H9 (cell line): ENCODE measurements around the gene PUM1. TPM values are rescaled to one million over a fixed set of nuclear protein-coding genes. Genes with fewer than 3 reads are reported as not detected.

Source experiments
- DNase-seq: peaks from one replicate; pipeline ENCODE4 v3.0.0-alpha.2; 2017
- H2AFZ ChIP-seq: one replicate; pipeline ENCODE4 v1.6.1; 2013; ENCODE audit warnings: mild to moderate bottlenecking, low read length, control low read depth, moderate library complexity
- H2AK5ac ChIP-seq: 2 replicates; pipeline ENCODE4 v1.6.1; 2013; ENCODE audit warnings: low read length, control low read depth, mixed read lengths; ENCODE audit not compliant: insufficient read length
- H2BK120ac ChIP-seq: one replicate; pipeline ENCODE4 v1.6.1; 2013; ENCODE audit warnings: low read depth, mild to moderate bottlenecking, low read length, control low read depth, inconsistent platforms; ENCODE audit not compliant: poor library complexity, severe bottlenecking
- H2BK12ac ChIP-seq: 2 replicates; pipeline ENCODE4 v1.6.1; 2013; ENCODE audit warnings: low read length, control low read depth, mixed read lengths, low read depth; ENCODE audit not compliant: insufficient read length
- H2BK15ac ChIP-seq: 2 replicates; pipeline ENCODE4 v1.6.1; 2013; ENCODE audit warnings: low read depth, low read length, control low read depth
- H2BK20ac ChIP-seq: one replicate; pipeline ENCODE4 v1.6.1; 2013; ENCODE audit warnings: low read depth, mild to moderate bottlenecking, low read length, control low read depth, inconsistent platforms; ENCODE audit not compliant: poor library complexity, severe bottlenecking
- H2BK5ac ChIP-seq: 2 replicates; pipeline ENCODE4 v1.6.1; 2013; ENCODE audit warnings: low read length, control low read depth, mixed read lengths; ENCODE audit not compliant: insufficient read length
- H3K14ac ChIP-seq: 2 replicates; pipeline ENCODE4 v1.6.1; 2013; ENCODE audit warnings: low read length, control low read depth; ENCODE audit not compliant: insufficient read depth
- H3K18ac ChIP-seq: 2 replicates; pipeline ENCODE4 v1.6.1; 2013; ENCODE audit warnings: low read depth, mild to moderate bottlenecking, mixed read lengths, low read length, control low read depth; ENCODE audit not compliant: insufficient read length
- H3K23ac ChIP-seq: 2 replicates; pipeline ENCODE4 v1.6.1; 2013; ENCODE audit warnings: low read length, control low read depth, mixed read lengths, low read depth; ENCODE audit not compliant: insufficient read length
- H3K23me2 ChIP-seq: 2 replicates; pipeline ENCODE4 v1.6.1; 2013; ENCODE audit warnings: low read depth, mild to moderate bottlenecking, mixed read lengths, low read length, control low read depth; ENCODE audit not compliant: insufficient read length, poor library complexity, severe bottlenecking
- H3K27ac ChIP-seq: 2 replicates; pipeline ENCODE4 v1.5.1; 2013; ENCODE audit warnings: low read length, control low read depth, mixed read lengths, low read depth; ENCODE audit not compliant: insufficient read length
- H3K27me3 ChIP-seq: 2 replicates; pipeline ENCODE4 v1.6.1; 2013; ENCODE audit warnings: low read length, control low read depth, inconsistent platforms; ENCODE audit not compliant: insufficient read depth
- H3K4ac ChIP-seq: 2 replicates; pipeline ENCODE4 v1.6.1; 2013; ENCODE audit warnings: low read depth, mild to moderate bottlenecking, control low read depth, inconsistent platforms, low read length, moderate library complexity
- H3K4me1 ChIP-seq: 2 replicates; pipeline ENCODE4 v1.6.1; 2013; ENCODE audit warnings: low read length, control low read depth, inconsistent platforms; ENCODE audit not compliant: insufficient read depth
- H3K4me2 ChIP-seq: 2 replicates; pipeline ENCODE4 v1.6.1; 2013; ENCODE audit warnings: low read length, control low read depth, mixed read lengths; ENCODE audit not compliant: insufficient read length, insufficient read depth
- H3K56ac ChIP-seq: 2 replicates; pipeline ENCODE4 v1.6.1; 2013; ENCODE audit warnings: low read depth, mild to moderate bottlenecking, mixed read lengths, low read length, control low read depth; ENCODE audit not compliant: insufficient read length
- H3K79me1 ChIP-seq: 2 replicates; pipeline ENCODE4 v1.6.1; 2013; ENCODE audit warnings: low read depth, mild to moderate bottlenecking, moderate library complexity, low read length, control low read depth, inconsistent platforms; ENCODE audit not compliant: insufficient read depth, poor library complexity, severe bottlenecking
- H3K79me2 ChIP-seq: 2 replicates; pipeline ENCODE4 v1.6.1; 2013; ENCODE audit warnings: low read length, control low read depth, inconsistent platforms; ENCODE audit not compliant: insufficient read depth
- H3K9ac ChIP-seq: 2 replicates; pipeline ENCODE4 v1.6.1; 2013; ENCODE audit warnings: low read length, control low read depth, mixed read lengths; ENCODE audit not compliant: insufficient read length; ENCODE audit errors: extremely low read depth
- H3K9me3 ChIP-seq: one replicate; pipeline ENCODE4 v1.6.1; 2013; ENCODE audit warnings: low read depth, low read length, inconsistent platforms; ENCODE audit not compliant: control insufficient read depth
- H3T11ph ChIP-seq: one replicate; pipeline ENCODE4 v1.6.1; 2013; ENCODE audit warnings: mild to moderate bottlenecking, low read length, control low read depth, inconsistent platforms
- H4K20me1 ChIP-seq: one replicate; pipeline ENCODE4 v1.6.1; 2013; ENCODE audit not compliant: control insufficient read depth, insufficient read length, insufficient read depth
- H4K5ac ChIP-seq: 2 replicates; pipeline ENCODE4 v1.6.1; 2013; ENCODE audit warnings: low read depth, mild to moderate bottlenecking, mixed read lengths, low read length, control low read depth; ENCODE audit not compliant: insufficient read length
- H4K8ac ChIP-seq: replicated peaks from 2 replicates; pipeline ENCODE4 v1.6.1; 2013; ENCODE audit warnings: low read length, control low read depth, mixed read lengths, low read depth; ENCODE audit not compliant: insufficient read length
- H4K91ac ChIP-seq: 2 replicates; pipeline ENCODE4 v1.6.1; 2013; ENCODE audit warnings: low read depth, mild to moderate bottlenecking, moderate library complexity, mixed read lengths, low read length, control low read depth; ENCODE audit not compliant: insufficient read length
- H3K27ac Mint-ChIP-seq, 3 experiments: 2 replicates in 2 of 3; 3 replicates in 1 of 3; pipeline ENCODE4 v1.8.0; 2020 to 2021; ENCODE audit warnings: mixed read lengths in 3 of 3, mild to moderate bottlenecking in 1 of 3, moderate library complexity in 1 of 3
- H3K27me3 Mint-ChIP-seq: 2 replicates; pipeline ENCODE4 v1.8.0; 2021; ENCODE audit warnings: low read depth, mild to moderate bottlenecking, moderate library complexity, mixed read lengths
- H3K36me3 Mint-ChIP-seq, 3 experiments: 2 replicates in 2 of 3; 3 replicates in 1 of 3; pipeline ENCODE4 v1.8.0; 2020 to 2021; ENCODE audit warnings: low read depth in 3 of 3, mixed read lengths in 3 of 3; ENCODE audit not compliant: insufficient read depth in 1 of 3
- H3K4me1 Mint-ChIP-seq, 2 experiments: 2 replicates each; pipeline ENCODE4 v1.8.0; 2020; ENCODE audit warnings: mixed read lengths in 2 of 2
- H3K4me3 Mint-ChIP-seq, 2 experiments: 2 replicates in 1 of 2; 3 replicates in 1 of 2; pipeline ENCODE4 v1.8.0; 2020 to 2021; ENCODE audit warnings: mild to moderate bottlenecking in 2 of 2, mixed read lengths in 2 of 2, moderate library complexity in 1 of 2
- H3K9me3 Mint-ChIP-seq, 2 experiments: 2 replicates in 1 of 2; 3 replicates in 1 of 2; pipeline ENCODE4 v1.8.0; 2020; ENCODE audit warnings: mild to moderate bottlenecking in 2 of 2, mixed read lengths in 2 of 2, moderate library complexity in 1 of 2
- WGBS: extraction: QIAGEN DNeasy Blood & Tissue Kit; methylation state at CpG from one replicate; pipeline ENCODE4 v1.1.7; 2013; ENCODE audit warnings: missing lambda C conversion rate, low lambda C conversion rate, mixed read lengths; ENCODE audit not compliant: insufficient read length; ENCODE audit errors: extremely low coverage; 5-methylcytosine and 5-hydroxymethylcytosine counted together
- total RNA-seq: library from RNA; stranded (reverse); gene quantifications from 2 replicates; pipeline ENCODE4 v1.2.1, GENCODE V29; 2021
- TF ChIP-seq, protein P1 (sequence below): fragments of 200-600 bp; sonication (generic); conservative IDR thresholded peaks from 3 replicates; pipeline ENCODE4 v1.8.0; 2021; ENCODE audit warnings: antibody characterized with exemption, mild to moderate bottlenecking

PUM1 gene
- total RNA-seq, 1 experiment from 2014 or later: 164 TPM

DNA sequence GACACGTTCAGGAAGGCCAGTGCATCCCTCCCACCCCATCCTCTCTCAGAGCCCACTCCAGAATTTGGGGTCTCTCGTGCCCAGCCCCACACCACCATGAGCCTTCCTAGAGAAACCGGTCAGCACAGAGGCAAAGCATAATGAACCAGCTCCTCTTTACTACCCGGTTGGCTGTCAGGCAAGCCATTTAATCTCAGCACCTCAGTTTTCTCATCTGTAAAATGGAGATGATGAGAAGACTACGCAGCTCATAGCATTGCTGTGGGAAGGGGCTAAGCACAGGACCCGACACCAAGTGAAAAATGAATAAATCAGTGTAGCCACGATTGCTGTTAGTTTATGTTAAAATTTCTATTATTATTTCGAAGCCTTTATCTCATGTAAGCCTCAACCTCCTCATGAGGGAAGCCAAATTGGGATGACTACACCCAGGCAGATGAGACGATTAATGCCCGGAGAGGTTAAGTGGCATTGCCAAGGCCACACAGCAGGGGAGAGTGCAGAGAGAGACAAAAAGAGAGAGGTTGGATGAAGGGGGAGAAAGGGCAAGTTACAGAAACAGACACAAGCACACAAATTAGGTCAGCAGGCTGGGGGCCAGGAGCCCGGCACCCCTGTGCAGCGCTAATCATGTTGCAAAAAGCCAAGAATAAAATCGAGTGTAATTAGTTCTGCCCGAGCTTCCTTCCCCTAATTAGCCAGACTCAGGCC is 182.7 kb downstream of the PUM1 start:
- Histone ChIP-seq H2AFZ (no peak overlapping the region), H2BK15ac (no peak overlapping the region), H2BK20ac (no peak overlapping the region), H3K4ac (no peak overlapping the region), H3K14ac (no peak overlapping the region), H3K18ac (no peak overlapping the region), H2BK5ac (no peak overlapping the region), H3K9me3 (no peaks in the 10 kb centered on the region), H3K79me1 (no peaks in the 10 kb centered on the region), H2BK12ac (no peak overlapping the region), H4K8ac (no peak overlapping the region), H3K9ac (no peak overlapping the region), H4K5ac (no peak overlapping the region), H3T11ph (no peak overlapping the region), H3K27ac (no peak overlapping the region), H3K23ac (no peak overlapping the region), H3K27me3 (no peaks in the 10 kb centered on the region), H3K79me2 (no peaks in the 10 kb centered on the region), H4K91ac (no peak overlapping the region), H3K4me2 (no peak overlapping the region), H3K56ac (no peak overlapping the region), H4K20me1 (no peaks in the 10 kb centered on the region), H3K23me2 (no peaks in the 10 kb centered on the region), H2AK5ac (no peak overlapping the region), H2BK120ac (no peak overlapping the region), H3K4me1 (peaks cover 6% of the 10 kb centered on the region; the same call in 1 of the 2 replicates)
- H3K4me3 Mint-ChIP-seq: no peak overlapping the region
- peaks cover 42 to 49% of the 10 kb centered on the region in 2 experiments for H3K4me1 Mint-ChIP-seq
- H3K27me3 Mint-ChIP-seq: no peaks in the 10 kb centered on the region
- no peaks in the 10 kb centered on the region for H3K36me3 Mint-ChIP-seq
- no CpG with 5 or more reads among the region's 14 CpGs for WGBS
- 0 out of 7 replicates have a peak overlapping the region, but pooled peaks of 1 of the 3 experiments have one; percentile 9 for H3K27ac Mint-ChIP-seq
- H3K9me3 Mint-ChIP-seq: no peaks in the 10 kb centered on the region
- DNase-seq: no peak
- TF ChIP-seq, protein P1, sequence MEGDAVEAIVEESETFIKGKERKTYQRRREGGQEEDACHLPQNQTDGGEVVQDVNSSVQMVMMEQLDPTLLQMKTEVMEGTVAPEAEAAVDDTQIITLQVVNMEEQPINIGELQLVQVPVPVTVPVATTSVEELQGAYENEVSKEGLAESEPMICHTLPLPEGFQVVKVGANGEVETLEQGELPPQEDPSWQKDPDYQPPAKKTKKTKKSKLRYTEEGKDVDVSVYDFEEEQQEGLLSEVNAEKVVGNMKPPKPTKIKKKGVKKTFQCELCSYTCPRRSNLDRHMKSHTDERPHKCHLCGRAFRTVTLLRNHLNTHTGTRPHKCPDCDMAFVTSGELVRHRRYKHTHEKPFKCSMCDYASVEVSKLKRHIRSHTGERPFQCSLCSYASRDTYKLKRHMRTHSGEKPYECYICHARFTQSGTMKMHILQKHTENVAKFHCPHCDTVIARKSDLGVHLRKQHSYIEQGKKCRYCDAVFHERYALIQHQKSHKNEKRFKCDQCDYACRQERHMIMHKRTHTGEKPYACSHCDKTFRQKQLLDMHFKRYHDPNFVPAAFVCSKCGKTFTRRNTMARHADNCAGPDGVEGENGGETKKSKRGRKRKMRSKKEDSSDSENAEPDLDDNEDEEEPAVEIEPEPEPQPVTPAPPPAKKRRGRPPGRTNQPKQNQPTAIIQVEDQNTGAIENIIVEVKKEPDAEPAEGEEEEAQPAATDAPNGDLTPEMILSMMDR: no peak

Other genes with a start within 250 kb of the PUM1 start
- gene SDC3, start 157.0 kb downstream of the PUM1 start, total RNA-seq: 24.2 and 25.9 TPM in 2 replicates
- 24.0 and 25.6 TPM in 2 replicates for gene NKAIN1, start 174.2 kb upstream of the PUM1 start, total RNA-seq
- gene SNRNP40, start 231.1 kb upstream of the PUM1 start, total RNA-seq: 121 and 132 TPM in 2 replicates
- 47.7 and 50.4 TPM in 2 replicates for gene ZCCHC17, start 231.3 kb upstream of the PUM1 start, total RNA-seq